HPDE6-E6E7 (cell line): ENCODE data around the gene THSD4.
"Not testable (repeated sequence)": the region's sequence is repeated elsewhere in the genome, so short reads cannot be mapped to it uniquely, and the experiment has no call there.

ENCODE experiments used
- DNase-seq: peaks from one replicate; pipeline ENCODE4 v3.0.0; 2011; ENCODE audit warnings: missing footprints; ENCODE audit errors: extremely low spot score

THSD4 gene

GRCh38 chr15:71149646-71150557, 34.6 kb downstream of the THSD4 start:
- no peak for DNase-seq

GRCh38 chr15:71151081-71151480, 35.8 kb downstream of the THSD4 start:
- no peak for DNase-seq

DNA sequence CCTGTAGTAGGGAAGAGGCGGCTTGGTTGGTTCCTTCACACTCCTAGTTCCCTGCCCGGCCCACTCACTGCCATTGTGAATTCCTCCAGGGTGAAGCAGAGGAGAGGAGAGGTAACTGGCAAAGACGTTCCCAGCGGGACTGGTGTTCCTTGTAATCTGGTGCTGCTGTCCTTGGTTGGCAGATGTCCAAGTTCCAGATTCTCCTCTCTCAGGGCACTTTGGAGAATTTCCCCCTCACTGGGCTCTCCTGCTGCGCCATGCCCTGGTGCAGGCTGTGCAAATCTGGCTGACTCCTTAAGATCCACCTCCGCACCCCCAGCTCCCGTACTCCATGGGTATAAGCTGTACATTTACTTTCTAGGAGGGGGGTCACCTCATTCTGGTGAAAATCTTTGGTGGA, 37.3 kb downstream of the THSD4 start:
- DNase-seq = no peak

DNA sequence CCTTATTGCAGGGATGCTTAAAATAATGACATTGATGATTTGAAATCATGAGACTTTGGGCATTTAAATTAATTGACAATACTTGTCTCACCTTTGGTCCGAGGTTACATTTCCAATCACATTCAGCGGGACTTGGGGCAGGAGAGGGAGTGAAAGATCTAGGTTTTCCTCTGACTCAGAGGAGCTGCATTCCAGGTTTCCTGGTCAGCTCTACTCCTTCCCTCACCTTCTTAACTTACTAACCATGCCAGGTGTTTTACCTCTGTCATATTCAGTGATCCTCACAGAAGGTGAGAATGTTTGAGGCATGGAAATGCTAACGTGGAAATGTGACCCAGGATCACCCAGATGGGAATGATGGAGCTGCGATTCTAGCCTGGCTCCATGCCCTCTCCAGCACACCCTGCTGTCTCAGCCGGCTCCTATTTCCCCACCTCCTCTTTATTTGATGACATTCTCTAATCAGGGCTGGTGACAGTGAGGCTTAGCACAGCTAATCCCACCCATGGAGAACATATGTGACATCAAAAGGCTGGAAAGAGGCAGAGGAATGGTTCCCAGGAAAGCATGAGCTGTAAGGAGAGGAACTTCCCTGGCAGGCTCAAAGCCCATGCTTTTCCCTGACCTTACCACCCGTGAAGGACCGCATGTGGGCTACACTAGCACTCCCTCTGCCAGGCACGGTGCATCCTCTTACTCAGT, 38.7 kb downstream of the THSD4 start:
- peak; percentile 55 for DNase-seq

GRCh38 chr15:71154607-71155200, 39.4 kb downstream of the THSD4 start:
- no peak for DNase-seq

DNA sequence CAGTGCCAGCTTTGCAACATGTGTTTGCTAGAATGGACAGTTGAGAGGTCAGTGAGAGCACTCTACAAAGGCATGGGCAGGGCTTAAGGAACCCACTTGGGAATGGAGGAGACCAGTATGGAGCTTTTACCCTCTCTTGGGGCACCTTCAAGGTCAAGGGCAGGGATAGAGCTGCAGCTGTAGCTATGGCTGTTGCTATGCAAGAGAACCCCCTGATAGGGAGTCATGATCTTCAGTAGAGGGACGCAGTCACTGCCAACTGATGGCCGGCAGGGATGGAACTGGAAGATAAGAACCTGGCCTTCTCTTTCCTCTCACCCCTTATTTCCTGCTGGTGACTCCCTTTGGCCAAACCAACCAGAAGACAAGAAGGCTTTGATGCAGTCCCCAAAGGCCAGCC, 40.3 kb downstream of the THSD4 start:
- no peak for DNase-seq

DNA sequence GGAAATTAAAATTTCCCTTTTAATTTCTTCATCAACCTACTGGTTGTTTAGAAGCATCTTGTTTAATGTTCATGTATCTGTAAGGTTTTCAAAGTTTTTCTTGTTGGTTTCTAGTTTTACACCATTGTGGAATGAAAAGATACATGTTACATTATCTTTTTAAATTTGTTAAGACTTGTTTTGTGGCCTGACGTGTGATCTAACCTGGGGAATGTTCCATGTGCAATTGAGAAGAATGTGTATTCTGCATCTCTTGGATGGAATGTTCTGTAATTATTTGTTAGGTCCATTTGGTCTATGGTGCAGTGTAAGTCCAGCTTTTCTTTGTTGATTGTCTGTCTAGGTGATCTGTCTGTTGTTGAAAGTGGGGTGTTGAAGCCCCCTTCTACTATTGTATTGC, 45.7 kb downstream of the THSD4 start:
- no peak for DNase-seq

DNA sequence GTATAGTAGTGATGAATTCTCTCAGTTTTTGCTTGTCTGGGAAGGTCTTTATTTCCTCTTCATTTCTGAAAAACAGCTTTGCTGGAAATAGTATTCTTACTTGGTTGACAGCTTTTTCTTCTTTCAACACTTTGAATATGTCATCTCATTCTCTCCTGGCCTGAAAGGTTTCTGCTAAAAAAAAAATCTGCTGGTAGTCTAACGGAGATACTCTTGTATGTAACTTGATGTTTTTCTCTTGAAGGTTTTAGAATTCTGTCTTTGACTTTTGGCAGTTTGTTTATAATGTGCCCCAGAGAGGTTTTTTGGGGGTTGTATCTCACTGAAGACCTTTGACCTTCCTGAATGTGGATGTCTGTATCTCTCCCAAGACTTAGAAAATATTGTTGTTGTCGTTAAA, 47.0 kb downstream of the THSD4 start:
- DNase-seq = no peak

GRCh38 chr15:71164606-71165005, 49.3 kb downstream of the THSD4 start:
- not testable (repeated sequence) for DNase-seq

DNA sequence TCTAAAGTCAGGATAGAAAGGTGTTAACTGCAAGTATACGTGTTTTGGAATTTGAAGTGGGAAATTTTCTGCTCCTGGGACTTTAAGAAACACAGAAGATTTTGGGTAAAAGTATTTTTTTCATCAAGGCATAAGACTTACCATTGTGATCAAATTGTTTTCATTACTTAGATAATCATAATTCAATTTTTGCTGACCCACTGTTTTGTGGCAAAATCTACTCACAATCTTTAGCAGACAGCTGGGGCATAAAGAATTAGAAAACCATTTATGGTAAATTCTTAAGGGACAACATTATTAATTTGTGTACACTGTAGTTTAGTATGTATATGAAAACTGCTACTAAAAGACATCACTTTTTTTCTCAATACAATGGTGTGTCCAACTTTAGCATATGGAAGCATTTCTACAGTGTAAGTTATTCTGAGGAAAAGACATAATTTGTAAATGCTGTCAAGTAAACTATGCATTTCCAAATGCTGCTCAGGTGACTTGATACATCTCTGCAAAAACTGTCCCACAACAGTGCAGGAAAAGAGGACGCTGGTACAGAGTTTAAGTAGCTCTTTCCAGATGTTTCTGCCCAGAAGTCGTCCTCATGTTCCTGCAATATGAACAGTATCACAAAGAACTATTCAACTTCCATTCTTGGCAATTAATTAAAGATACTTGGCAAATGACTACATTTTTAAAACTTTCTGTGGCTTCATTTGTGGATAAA, 52.3 kb downstream of the THSD4 start:
- no peak for DNase-seq

DNA sequence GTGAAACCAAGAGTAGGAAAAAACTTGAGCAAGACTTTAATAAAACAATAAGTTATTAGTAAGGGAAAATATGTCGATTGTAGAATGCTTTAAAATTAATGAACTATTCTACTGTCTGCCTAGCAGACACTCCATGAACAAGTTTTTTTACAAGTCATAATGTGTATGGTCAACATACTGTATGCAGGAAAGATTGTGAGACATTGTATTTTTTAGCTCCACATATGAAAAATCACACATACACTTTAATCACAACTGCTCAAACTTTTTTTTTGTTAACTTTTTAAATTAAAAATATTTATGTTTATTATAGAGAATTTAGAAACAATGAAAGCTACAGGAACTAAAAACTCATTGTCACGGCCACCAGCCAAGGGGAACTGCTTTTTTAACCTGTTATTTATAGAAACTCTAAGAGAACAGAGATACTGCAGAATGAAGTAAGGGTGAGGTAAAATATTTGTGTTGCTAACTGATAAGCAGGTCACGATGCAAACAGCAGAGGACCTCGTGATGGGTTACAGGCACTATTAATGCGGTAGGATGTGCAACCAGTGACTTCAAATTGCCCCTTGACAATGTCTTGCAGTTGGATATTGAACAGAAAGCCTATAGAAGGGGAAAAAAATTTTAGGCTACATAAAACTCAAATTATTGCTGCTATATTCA, 53.0 kb downstream of the THSD4 start:
- no peak for DNase-seq

GRCh38 chr15:71170163-71170562, 54.9 kb downstream of the THSD4 start:
- DNase-seq = no peak

- no peak for DNase-seq
Observed at GRCh38 chr15:71171195-71171594, 55.9 kb downstream of the THSD4 start.

DNA sequence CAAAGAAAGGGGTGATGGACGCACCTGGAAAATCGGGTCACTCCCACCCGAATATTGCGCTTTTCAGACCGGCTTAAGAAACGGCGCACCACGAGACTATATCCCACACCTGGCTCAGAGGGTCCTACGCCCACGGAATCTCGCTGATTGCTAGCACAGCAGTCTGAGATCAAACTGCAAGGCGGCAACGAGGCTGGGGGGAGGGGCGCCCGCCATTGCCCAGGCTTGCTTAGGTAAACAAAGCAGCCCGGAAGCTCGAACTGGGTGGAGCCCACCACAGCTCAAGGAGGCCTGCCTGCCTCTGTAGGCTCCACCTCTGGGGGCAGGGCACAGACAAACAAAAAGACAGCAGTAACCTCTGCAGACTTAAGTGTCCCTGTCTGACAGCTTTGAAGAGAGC, 59.1 kb downstream of the THSD4 start:
- not testable (repeated sequence) for DNase-seq

GRCh38 chr15:71180986-71181853, 65.9 kb downstream of the THSD4 start:
- DNase-seq = no peak

DNA sequence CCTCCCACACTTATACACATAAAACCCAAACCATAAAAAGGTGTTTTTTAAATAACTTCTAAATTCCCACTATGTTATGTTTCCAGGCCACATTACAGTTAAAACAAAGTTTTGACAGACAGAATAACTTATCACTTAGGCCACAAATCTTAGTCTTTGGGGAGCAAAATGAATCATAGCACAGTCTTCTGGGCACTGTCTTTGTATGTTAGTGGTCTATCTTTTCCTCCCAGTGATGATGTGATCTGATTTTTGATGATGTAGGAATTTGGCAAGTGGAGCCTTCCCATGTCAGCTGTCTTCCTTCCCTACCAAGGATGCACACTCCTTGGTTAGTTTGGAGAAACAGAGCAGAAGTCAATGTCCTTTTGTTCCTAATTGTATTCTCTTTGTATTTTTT, 67.3 kb downstream of the THSD4 start:
- no peak for DNase-seq

GRCh38 chr15:71183063-71183462, 67.8 kb downstream of the THSD4 start:
- no peak for DNase-seq

- DNase-seq = no peak
Observed at GRCh38 chr15:71185706-71186105, 70.4 kb downstream of the THSD4 start.

DNA sequence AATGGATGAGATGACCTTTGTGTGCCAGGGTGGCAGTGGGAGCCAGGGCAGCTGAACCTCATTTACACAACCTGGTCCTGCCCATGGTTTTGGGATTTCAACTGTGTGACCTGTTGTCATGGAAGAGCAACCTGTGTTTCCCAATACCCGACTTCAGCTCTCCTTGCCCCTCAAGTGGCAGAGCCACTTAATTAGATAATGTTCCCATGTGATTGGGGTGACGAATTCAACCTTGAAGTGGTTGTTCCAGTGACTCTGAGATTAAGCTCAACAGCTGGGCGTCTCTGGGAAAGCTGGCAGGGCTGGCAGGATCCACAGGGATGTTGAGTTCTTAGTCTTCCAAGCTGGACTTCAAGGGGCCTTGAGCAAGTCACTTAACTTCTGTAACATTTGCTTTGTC, 71.0 kb downstream of the THSD4 start:
- no peak for DNase-seq

DNA sequence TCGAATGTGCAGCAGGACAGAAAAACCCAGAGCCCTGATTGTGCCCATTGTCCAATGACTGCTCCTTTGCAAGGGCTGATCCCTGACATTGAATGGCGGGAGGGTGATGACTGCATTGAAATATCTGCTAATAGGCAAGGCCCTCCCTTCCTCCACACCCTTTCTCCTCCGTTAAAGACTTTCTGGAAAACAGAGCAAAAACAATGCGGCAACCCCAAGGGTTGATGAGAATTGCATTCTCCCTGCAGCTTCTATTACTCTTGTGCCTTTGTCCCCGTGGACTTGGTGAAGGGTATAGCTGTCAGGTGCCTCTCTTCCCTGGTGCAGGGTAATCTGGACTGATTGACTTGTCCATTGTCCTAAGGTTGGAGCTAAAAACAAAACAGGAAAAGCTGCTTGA, 71.8 kb downstream of the THSD4 start:
- DNase-seq = no peak

GRCh38 chr15:71187526-71187925, 72.3 kb downstream of the THSD4 start:
- DNase-seq = no peak
